HEK293 (cell line): ENCODE results near the gene RAB36.

ENCODE experiments used
- CTCF ChIA-PET: fragments of 350-600 bp; formaldehyde crosslinking; extraction: SDS; loops from one replicate; lab custom pipeline; 2021; ENCODE audit warnings: antibody characterized with exemption; lab: Yijun Ruan, JAX
- POLR2A ChIA-PET: fragments of 300-600 bp; formaldehyde crosslinking; extraction: SDS; loops from one replicate; lab custom pipeline; 2020; ENCODE audit warnings: antibody characterized with exemption, inconsistent platforms; lab: Yijun Ruan, JAX
- H3K27ac ChIP-seq: fragments of 200-500 bp; sonication (Bioruptor generic); 2 replicates; pipeline ENCODE4 v1.5.1; 2014; ENCODE audit warnings: low read depth, low read length, control low read depth, inconsistent platforms; ENCODE audit errors: extremely low read depth
- H3K36me3 ChIP-seq, 2 experiments: fragments of 200-500 bp in 1 of 2; sonication (Bioruptor generic) in 1 of 2; 1 replicate in 1 of 2; 2 replicates in 1 of 2; pipeline ENCODE4 v1.5.1; 2014 to 2017; ENCODE audit warnings: inconsistent platforms in 2 of 2, low read length in 2 of 2; ENCODE audit not compliant: control insufficient read depth in 2 of 2, insufficient read depth in 1 of 2
- H3K4me1 ChIP-seq: fragments of 200-500 bp; sonication (Bioruptor generic); 2 replicates; pipeline ENCODE4 v1.5.1; 2014; ENCODE audit warnings: mild to moderate bottlenecking, low read length, inconsistent platforms; ENCODE audit not compliant: control insufficient read depth, insufficient read depth
- H3K4me3 ChIP-seq: 2 replicates; pipeline ENCODE4 v1.5.1; 2011; ENCODE audit warnings: low read depth, mild to moderate bottlenecking, control low read depth, low read length, moderate library complexity
- H3K9me3 ChIP-seq: fragments of 200-500 bp; sonication (Bioruptor generic); 2 replicates; pipeline ENCODE4 v1.5.1; 2014; ENCODE audit warnings: low read depth, low read length, inconsistent platforms; ENCODE audit not compliant: control insufficient read depth, insufficient read depth
- GFI1B ChIP-seq: fragments of 450-650 bp; formaldehyde crosslinking; IDR thresholded peaks from 2 replicates; pipeline ENCODE4 v1.5.1; 2016; ENCODE audit warnings: missing biosample characterization, missing genetic modification characterization
- GLI2 ChIP-seq: fragments of 450-650 bp; formaldehyde crosslinking; IDR thresholded peaks from 2 replicates; pipeline ENCODE4; 2017; ENCODE audit warnings: missing biosample characterization, missing genetic modification characterization, low read depth, borderline replicate concordance
- GLI4 ChIP-seq: fragments of 450-650 bp; formaldehyde crosslinking; IDR thresholded peaks from 2 replicates; pipeline ENCODE4 v1.5.1; 2016; ENCODE audit warnings: missing biosample characterization, missing genetic modification characterization
- ZBTB1 ChIP-seq: fragments of 450-650 bp; formaldehyde crosslinking; IDR thresholded peaks from 2 replicates; pipeline ENCODE4 v1.5.1; 2016; ENCODE audit warnings: missing biosample characterization, missing genetic modification characterization
- ZFP3 ChIP-seq: fragments of 450-650 bp; formaldehyde crosslinking; IDR thresholded peaks from 2 replicates; pipeline ENCODE4 v1.5.1; 2016; ENCODE audit warnings: low read depth, missing biosample characterization, missing genetic modification characterization
- ZNF2 ChIP-seq: fragments of 450-650 bp; formaldehyde crosslinking; IDR thresholded peaks from 2 replicates; pipeline ENCODE4 v1.5.1; 2016; ENCODE audit warnings: missing biosample characterization, missing genetic modification characterization
- ZNF221 ChIP-seq: fragments of 450-650 bp; formaldehyde crosslinking; IDR thresholded peaks from 2 replicates; pipeline ENCODE4 v1.5.1; 2017; ENCODE audit warnings: missing biosample characterization, missing genetic modification characterization, borderline replicate concordance
- ZNF248 ChIP-seq: fragments of 450-650 bp; formaldehyde crosslinking; IDR thresholded peaks from 2 replicates; pipeline ENCODE4 v1.5.1; 2017; ENCODE audit warnings: missing biosample characterization, missing genetic modification characterization
- ZNF341 ChIP-seq: fragments of 450-650 bp; formaldehyde crosslinking; IDR thresholded peaks from 2 replicates; pipeline ENCODE4; 2016; ENCODE audit warnings: low read depth, missing biosample characterization, missing genetic modification characterization
- ZNF433 ChIP-seq: fragments of 450-650 bp; formaldehyde crosslinking; IDR thresholded peaks from 2 replicates; pipeline ENCODE4 v1.5.1; 2016; ENCODE audit warnings: missing biosample characterization, missing genetic modification characterization, low read depth
- ZNF521 ChIP-seq: fragments of 450-650 bp; formaldehyde crosslinking; IDR thresholded peaks from 2 replicates; pipeline ENCODE4 v1.5.1; 2017; ENCODE audit warnings: missing biosample characterization, mild to moderate bottlenecking, missing genetic modification characterization
- ZNF561 ChIP-seq: fragments of 450-650 bp; IDR thresholded peaks from 2 replicates; pipeline ENCODE4 v1.5.1; 2018; ENCODE audit warnings: missing biosample characterization, missing genetic modification characterization, borderline replicate concordance
- ZNF585B ChIP-seq: fragments of 450-650 bp; formaldehyde crosslinking; IDR thresholded peaks from 2 replicates; pipeline ENCODE4 v1.5.1; 2016; ENCODE audit warnings: missing biosample characterization, missing genetic modification characterization
- ZNF843 ChIP-seq: fragments of 450-650 bp; formaldehyde crosslinking; IDR thresholded peaks from 2 replicates; pipeline ENCODE4 v1.5.1; 2016; ENCODE audit warnings: missing biosample characterization, missing genetic modification characterization
- ZSCAN16 ChIP-seq: fragments of 450-650 bp; formaldehyde crosslinking; IDR thresholded peaks from 2 replicates; pipeline ENCODE4 v1.5.1; 2016; ENCODE audit warnings: missing biosample characterization, missing genetic modification characterization
- TF ChIP-seq, protein P1 (sequence below): IDR thresholded peaks from 2 replicates; pipeline ENCODE4 v1.6.1; 2011; ENCODE audit warnings: mild to moderate bottlenecking, low read depth, low read length, borderline replicate concordance
- TF ChIP-seq, protein P2 (sequence below): fragments of 450-650 bp; formaldehyde crosslinking; IDR thresholded peaks from 2 replicates; pipeline ENCODE4 v1.5.1; 2017; ENCODE audit warnings: missing biosample characterization, missing genetic modification characterization

The RAB36 gene

DNA sequence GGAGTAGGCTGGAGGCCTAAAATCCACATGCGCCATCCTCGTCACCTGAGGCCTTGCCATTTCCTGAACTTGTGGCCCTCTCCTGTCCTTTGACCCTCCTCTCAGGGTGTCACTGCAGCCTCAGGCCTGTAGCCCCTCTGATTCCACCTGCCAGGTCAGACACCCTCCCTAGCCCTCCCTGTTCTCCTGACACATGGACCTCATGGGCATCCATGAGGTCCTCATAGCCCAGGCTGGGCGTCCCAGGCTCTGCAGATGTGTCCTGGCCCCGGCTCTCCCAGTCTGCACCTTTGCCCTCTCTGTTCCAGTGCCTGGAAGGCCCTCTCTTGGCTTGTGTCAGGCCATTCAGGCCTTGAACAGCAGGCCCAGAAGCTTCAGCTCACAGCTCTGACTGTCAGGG lies 15.8 kb downstream of the RAB36 start:
- no peak overlapping the region for H3K4me3 ChIP-seq
- TF ChIP-seq GLI2 (tag by site-specific recombination) = no peak
- no peak for TF ChIP-seq ZNF433 (tag by site-specific recombination)
- TF ChIP-seq, protein P1, sequence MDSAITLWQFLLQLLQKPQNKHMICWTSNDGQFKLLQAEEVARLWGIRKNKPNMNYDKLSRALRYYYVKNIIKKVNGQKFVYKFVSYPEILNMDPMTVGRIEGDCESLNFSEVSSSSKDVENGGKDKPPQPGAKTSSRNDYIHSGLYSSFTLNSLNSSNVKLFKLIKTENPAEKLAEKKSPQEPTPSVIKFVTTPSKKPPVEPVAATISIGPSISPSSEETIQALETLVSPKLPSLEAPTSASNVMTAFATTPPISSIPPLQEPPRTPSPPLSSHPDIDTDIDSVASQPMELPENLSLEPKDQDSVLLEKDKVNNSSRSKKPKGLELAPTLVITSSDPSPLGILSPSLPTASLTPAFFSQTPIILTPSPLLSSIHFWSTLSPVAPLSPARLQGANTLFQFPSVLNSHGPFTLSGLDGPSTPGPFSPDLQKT = no peak
- TF ChIP-seq, protein P2, sequence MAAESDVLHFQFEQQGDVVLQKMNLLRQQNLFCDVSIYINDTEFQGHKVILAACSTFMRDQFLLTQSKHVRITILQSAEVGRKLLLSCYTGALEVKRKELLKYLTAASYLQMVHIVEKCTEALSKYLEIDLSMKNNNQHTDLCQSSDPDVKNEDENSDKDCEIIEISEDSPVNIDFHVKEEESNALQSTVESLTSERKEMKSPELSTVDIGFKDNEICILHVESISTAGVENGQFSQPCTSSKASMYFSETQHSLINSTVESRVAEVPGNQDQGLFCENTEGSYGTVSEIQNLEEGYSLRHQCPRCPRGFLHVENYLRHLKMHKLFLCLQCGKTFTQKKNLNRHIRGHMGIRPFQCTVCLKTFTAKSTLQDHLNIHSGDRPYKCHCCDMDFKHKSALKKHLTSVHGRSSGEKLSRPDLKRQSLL = no peak
- TF ChIP-seq ZSCAN16 (tag by site-specific recombination) = no peak
- TF ChIP-seq ZNF341 (tag by site-specific recombination) = no peak
- no peak for TF ChIP-seq ZNF2 (tag by site-specific recombination)
- ChIA-PET POLR2A (interaction anchor here (1.0 kb wide), 1 partner anchor 16 kb away, joined by 5 read pairs; the partner anchor contains the start of gene RAB36), CTCF (no interaction called here)
- no peaks in the 10 kb centered on the region for H3K9me3 ChIP-seq
- H3K27ac ChIP-seq = no peak overlapping the region
- H3K4me1 ChIP-seq = no peaks in the 10 kb centered on the region
- peaks cover 0 to 9% of the 10 kb centered on the region in 2 experiments; a peak in 1 of 3 replicates for H3K36me3 ChIP-seq

DNA sequence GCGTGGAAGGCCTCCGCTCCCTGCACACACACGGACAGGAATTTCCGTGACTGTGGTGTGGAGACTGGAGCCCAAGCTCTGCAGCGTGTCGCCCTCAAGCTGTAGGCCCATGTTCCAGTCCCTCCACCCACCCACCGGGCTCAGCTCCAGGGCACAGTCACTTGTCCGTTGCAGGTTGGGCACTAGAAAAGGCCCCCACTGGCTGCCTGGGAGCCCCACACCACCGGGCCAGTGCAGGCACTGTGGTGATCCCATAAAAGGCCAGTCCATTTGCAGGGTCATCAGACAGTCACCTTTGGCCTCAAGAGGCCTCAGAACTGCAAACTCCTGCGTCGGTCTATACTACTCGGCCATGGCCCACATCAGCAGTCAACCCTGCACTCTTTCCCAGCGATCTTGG lies 16.3 kb downstream of the RAB36 start:
- ChIA-PET POLR2A (interaction anchor here (1.0 kb wide), 1 partner anchor 17 kb away, joined by 5 read pairs; the partner anchor contains the start of gene RAB36), CTCF (interaction anchor here (0.6 kb wide), 1 partner anchor 12 kb away, joined by 3 read pairs; no protein-coding TSS in a partner anchor)
- Histone ChIP-seq H3K9me3 (no peaks in the 10 kb centered on the region), H3K36me3 (peaks cover 0 to 9% of the 10 kb centered on the region in 2 experiments; a peak in 1 of 3 replicates), H3K4me3 (no peak overlapping the region), H3K27ac (no peak overlapping the region), H3K4me1 (no peaks in the 10 kb centered on the region)
- TF ChIP-seq ZFP3 (tag by site-specific recombination) (no peak), ZBTB1 (tag by site-specific recombination) (no peak), GLI4 (no peak), ZNF221 (tag by site-specific recombination) (no peak), ZNF843 (tag by site-specific recombination) (no peak), ZNF585B (tag by site-specific recombination) (no peak), ZNF248 (tag by site-specific recombination) (no peak)

DNA sequence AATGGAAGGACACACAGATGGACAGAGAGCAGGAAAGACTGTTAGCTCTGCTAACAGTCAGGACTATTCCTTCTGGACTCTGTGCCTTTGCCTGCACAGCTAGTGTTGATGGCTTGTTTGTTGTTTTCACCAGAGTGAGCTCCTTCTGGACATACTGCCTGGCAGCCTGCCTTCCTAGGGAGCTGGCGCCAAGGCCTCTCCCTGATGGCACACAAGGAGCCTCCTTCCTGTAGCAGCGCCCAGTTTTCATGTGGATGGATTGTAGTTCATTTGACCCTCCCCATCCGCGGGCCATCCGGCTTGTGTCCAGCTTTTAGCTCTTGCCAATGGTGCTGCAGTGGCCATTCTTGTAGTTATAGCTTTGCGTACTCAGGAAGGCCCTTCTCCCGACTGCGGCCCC lies 18.4 kb downstream of the RAB36 start:
- ChIA-PET CTCF (interaction anchor here (0.5 to 1.2 kb wide), 5 partner anchors 9 to 659 kb away, joined by 3 to 6 read pairs (median 4); no protein-coding TSS in a partner anchor), POLR2A (interaction anchor here (0.7 to 1.0 kb wide), 5 partner anchors 11 to 97 kb away, joined by 3 to 7 read pairs (median 3); no protein-coding TSS in a partner anchor)
- H3K36me3 ChIP-seq = peaks cover 0 to 9% of the 10 kb centered on the region in 2 experiments; a peak in 1 of 3 replicates
- no peak overlapping the region for H3K27ac ChIP-seq
- H3K4me1 ChIP-seq = no peaks in the 10 kb centered on the region
- no peak overlapping the region for H3K4me3 ChIP-seq
- TF ChIP-seq ZNF561 (tag by site-specific recombination) = no peak
- no peak for TF ChIP-seq ZNF521
- TF ChIP-seq GFI1B (tag by site-specific recombination) = no peak
- H3K9me3 ChIP-seq = no peaks in the 10 kb centered on the region
